ENCODE measurements around the gene BCAR1.
"Not testable (repeated sequence)": the region's sequence is repeated elsewhere in the genome, so short reads cannot be mapped to it uniquely, and the experiment has no call there.

The BCAR1 gene

DNA sequence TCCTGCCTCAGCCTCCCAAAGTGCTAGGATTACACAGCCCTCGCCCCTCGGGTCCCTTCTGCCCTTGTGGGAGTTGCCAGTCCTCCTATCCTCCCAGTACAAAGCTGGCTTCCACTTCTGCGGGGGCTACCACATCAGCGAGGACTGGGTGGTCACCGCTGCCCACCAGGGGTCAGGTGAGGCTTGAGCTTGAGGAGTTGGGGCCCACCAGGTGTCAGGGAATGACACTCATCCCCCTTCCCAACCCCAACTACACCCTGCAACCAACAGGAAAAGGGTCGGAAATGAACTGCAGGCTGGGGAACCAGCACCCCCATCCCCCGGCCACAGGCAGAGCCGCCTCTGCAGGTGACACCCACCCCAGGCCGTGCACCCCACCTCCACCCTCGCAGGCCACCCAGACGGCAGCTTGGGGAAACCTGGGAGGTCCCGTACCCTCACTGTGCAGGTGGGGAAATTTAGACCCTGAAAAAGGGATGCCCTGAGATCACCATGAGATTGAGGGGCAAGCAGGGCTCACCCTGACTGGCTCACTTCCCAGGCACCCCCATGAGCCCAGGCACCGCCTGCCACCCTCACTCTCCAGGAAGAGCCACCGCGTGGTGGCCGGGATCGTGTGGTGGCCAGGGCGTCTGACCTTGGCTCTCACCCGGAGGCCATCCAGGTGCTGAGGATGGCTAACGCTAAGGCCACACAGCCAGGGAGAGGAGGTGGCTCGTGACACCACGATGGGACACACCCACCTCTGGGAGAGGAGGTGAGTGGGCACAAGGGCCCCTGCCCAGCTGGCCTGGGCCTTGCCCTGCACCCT is 24.7 kb downstream of the BCAR1 start:
- DNase-seq, result no peak

DNA sequence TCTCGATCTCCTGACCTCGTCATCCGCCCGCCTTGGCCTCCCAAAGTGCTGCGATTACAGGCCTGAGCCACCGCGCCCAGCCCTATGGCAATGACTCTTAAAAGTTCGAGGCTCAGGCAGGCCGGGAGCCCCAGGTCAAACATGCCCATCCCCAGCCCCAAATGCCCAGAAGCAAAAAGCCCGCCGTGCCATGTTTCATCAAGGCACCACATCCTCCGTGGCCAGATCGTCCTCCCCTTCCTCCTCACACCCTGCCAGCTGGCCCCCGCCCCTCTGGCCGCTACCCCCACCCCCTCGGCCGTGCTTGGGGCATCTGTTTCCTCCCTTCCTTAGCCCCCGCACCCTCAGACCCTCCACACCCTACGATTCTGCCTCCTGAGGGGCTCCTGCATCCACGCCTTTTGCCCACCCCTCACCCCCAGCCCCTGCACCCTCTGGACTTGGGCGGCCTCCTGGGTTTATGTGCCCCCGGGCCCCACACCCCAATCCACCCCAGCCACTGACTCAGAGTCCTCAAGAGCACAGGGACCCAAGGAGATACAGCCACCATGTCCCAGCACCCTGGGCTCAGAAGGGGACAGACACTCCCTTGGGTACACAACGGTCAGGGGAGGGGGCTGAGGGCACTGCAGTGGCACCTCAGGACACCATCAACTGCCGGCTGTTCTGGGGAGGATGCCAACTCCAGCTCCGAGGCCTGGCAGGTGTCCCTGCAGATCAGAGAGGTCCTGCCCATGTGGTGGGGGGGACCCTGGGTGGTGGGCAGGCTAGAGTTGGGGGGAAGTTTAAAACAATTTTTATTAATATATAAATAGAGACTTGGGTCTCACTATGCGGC is 25.5 kb downstream of the BCAR1 start:
- DNase-seq, result no peak

DNA sequence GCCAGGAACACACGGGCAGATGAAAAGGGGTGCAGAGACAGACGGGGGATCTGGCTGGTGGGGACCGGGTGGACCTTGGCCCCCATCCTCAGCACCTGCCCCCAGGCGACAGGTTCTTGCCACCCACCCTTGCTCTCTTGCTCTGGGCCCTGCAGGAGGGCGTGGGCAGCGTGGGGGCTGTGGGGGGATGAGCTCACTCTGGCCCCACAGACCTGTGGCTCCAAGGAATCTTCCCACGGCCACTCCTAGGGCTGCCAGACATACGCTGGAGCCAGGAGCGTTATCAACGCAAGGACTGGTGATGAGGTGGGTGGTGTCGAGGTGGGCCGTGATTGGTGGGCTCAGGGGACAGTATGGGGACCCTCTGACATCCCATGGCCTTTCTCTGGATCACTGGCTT is 26.3 kb downstream of the BCAR1 start:
- DNase-seq, result no peak

DNA sequence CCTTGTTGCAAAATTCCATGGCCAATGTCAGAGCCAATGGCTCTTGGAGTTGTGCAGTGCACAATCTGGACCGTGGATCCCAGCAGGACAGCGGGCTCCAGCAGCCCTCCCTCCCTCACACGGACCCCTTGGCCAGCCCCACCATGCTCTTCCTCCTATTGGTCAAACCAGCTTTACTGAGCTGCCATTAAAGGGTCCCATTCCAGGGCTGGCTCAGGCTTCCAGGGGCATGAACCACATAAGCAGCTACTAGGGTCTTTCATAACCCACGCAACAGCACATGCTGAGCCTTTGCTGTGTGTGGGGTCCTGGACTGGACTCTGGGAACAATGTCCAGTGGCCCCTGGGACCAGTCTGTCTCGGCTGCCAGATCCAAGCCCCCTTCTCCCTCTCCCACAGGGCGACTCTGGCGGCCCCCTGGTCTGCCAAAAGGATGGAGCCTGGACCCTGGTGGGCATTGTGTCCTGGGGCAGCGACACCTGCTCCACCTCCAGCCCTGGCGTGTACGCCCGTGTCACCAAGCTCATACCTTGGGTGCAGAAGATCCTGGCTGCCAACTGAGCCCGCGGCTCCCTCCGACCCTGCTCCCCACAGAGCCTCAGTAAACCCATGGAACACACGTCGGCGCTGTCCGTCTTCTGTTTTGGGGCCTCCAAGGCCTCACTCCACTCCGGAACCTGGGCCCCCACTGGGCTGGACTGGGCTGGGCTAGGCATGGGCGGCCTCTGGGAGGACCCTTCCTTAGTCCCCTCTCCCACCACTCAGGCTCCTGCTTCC is 26.9 kb downstream of the BCAR1 start:
- no peak for DNase-seq

DNA sequence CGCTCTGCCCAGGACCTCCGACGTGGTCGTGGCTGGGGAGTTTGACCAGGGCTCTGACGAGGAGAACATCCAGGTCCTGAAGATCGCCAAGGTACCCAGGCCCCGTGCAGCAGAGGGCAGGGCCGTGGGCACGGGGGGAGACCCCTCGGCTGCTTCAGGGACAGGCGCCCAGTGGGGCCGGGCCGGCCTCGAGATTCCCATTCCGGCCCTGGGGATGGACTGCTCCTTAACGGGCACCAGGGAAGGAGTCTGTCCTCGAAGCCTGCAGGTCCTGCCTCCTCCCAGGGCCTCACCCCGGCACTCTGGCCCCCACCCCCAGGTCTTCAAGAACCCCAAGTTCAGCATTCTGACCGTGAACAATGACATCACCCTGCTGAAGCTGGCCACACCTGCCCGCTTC is 28.3 kb downstream of the BCAR1 start:
- DNase-seq, result not testable (repeated sequence)

DNA sequence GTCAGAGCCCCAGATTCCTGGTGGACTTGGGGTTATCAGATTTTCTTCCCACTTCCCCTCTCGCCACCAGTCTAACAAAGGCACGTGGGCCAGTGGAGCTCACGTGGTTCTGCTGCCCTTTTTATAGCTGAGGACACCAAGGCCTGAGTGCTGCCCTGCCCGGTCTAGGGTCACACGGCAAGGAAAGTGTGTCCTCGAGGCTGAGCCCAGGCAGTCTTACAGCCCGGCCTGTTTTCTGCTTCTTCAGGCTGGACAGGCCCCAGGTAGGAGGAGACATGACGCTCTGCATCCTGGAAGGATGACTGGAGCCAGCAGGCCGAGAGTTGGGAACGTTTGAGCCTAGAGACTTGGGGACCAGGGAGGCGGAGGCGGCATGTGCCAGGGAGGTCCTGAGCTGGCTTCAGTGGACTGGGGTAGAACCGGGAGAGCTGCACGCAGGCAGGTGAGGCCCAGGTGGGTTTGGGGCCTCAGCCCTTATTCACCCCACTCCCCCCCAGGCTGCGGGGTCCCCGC is 29.1 kb downstream of the BCAR1 start:
- peak in 1 of 51 donors; percentile 16 for DNase-seq

DNA sequence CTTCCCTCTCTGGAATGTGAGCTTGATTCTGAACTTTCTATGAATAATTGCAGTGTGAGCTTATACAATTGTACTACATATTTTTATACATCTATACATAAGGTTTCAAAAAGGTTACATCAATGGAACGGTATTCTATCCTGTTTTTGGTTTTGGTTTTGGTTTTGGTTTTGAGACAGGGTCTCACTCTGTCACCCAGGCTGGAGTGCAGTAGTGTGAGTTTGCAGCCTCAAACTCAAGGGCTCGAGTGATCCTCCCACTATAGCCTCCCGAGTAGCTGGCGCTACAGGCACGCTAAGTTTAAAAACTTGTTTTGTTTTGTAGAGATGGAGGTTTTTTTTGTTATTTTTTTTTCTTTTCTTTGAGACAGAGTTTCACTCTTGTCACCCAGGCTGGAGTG is 31.6 kb downstream of the BCAR1 start:
- no peak for DNase-seq

DNA sequence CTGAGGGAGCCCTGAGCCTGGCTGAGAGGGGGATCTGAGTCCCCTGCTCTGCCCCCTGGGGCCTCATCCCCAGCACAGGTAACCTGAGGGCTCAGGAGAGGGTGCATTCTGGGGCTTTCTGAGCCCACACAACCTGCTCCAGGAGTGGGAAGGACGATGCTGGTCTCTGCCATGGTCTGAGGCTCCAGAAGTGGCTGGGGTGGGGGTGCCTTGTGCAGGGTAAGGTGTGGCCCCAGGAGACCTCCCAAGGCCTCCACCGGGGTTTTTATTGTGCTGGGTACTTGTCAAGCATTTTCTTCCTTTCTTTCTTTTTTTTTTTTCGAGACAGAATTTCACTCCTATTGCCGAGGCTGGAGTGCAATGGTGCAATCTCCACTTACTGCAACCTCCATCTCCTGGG is 32.3 kb downstream of the BCAR1 start:
- DNase-seq, result no peak

DNA sequence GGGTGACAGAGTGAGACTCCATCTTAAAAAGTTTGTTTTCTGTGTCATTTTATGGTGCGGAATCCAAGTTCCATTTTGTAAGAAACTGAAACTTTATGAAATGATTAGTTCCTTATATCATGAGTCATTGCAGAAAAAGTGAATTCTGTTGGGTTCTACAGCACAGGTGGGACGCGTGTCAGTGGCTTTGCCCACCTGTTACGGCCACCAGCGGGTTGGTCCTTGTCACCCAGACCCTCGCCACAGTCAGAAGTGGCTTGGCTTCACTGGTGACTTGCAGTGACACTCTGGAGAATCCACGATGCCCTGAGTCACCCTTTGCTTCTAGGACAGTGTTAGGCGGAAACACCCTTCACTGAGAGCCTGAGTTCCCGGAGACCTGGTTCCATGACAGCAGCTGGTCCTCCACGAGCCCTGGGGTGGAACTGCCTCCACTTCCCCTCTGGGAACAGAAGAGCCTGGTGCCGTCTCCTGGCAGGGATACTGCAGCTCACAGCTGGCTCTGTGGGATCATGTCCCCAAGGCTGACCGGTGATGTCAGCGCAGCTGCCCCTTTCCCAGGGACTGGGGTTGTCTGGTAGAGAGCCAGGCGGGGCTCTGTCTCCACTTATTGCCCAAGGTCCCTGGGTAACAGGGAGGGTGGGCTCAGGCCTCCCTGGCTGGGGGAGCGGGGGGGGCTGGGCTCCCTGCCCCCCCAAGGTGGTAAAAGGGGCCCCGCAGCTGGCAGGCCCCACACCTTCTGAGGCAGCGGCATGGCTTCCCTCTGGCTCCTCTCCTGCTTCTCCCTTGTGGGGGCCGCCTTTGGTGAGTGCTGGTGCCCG is 33.0 kb downstream of the BCAR1 start, which contains the start of gene CTRB1:
CTRB1 (plus strand) TSS at position 733 of the 821 bp plus-strand sequence; CDS start at position 753, 20 bp downstream.
- peak in 27 of 51 donors; percentile 8 to 78 (median 35) for DNase-seq

DNA sequence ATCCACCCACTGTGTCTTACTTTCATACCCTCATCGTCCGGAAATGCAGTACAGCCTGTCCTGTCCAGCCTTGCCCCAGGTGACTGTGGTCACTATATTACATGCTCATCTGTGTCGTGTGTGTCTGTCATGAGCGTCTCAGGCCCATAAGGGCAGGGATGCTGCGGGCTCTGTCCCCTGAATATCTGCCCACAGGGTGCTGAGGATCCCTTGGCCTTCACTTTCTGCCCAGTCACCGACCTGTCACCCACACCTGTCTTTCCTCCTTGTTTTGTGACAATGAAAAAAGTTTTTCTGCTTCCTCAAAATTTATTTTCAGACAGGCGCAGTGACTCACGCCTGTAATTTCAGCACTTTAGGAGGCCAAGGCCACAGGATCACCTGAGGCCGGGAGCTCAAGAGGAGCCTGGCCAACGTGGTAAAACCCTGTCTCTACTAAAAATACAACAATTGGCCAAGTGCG is 34.0 kb downstream of the BCAR1 start:
- DNase-seq, result no peak

DNA sequence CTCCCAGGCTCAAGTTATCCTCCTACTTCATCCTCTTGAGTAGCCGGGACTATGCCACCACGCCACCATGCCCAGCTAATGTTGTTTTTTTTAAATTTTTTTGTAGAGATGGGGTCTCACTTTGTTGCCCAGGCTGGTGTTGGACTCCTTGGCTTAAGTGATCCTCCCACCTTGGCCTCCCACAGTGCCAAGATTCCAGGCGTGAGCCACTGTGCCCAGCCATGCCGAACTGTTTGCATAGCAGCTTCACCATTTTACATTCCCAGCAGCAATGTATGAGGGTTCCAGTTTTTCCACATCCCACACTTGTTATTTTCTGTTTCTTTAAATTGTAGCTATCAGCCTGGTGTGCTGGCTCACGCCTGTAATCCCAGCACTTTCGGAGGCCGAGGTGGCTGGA is 34.8 kb downstream of the BCAR1 start:
- DNase-seq, result no peak

DNA sequence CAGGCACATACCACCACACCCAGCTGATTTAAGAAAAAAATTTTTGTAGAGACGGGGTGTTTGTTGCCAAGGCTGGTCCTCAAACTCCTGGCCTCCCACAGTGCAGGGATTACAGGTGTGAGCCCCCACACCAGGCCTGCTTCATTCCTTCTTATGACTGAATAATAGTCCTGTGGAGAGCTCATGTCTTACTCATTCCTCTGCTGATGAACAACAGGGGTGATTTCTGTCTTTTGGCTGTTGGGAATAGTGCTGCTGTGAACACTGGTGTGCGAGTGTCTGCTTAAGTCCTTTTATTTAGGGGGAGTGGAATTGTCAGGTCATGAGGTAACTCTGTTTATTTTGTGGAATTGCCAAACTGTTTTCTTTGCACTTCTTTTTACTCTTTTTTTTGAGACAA is 35.3 kb downstream of the BCAR1 start:
- no peak for DNase-seq

DNA sequence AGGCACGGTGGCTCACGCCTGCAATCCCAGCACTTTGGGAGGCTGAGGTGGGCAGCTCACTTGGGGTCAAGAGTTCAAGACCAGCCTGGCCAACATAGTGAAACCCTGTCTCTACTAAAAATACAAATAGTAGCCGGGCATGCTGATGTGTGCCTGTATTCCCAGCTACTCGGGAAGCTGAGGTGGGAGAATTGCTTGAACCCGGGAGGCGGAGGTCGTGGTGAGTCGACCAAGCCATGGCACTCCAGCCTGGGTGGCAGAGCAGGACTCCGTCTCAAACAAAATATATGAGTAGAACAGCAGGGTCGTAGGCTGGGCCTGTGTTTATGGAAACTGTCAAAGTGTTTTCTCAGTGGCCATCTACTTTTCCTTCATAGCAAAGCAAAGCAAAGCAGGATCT is 40.1 kb downstream of the BCAR1 start:
- not testable (repeated sequence) for DNase-seq

DNA sequence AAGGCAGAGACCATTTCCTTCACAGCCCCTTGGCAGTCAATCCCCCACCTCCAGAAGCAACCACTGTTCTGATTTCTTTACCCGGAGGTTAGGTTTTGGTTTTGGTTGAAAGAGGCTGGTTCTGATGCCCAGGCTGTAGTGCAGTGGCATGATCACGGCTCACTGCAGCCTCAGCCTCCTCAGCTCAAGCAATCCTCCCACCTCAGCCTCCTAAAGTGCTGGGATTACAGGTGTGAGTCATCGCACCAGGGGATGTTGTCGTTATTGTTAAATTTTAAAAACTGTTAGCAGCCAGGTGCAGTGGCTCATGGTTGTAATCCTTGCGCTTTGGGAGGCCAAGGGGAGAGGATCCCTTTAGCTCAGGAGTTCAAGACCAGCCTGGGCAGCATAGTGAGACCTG is 41.5 kb downstream of the BCAR1 start:
- no peak for DNase-seq

DNA sequence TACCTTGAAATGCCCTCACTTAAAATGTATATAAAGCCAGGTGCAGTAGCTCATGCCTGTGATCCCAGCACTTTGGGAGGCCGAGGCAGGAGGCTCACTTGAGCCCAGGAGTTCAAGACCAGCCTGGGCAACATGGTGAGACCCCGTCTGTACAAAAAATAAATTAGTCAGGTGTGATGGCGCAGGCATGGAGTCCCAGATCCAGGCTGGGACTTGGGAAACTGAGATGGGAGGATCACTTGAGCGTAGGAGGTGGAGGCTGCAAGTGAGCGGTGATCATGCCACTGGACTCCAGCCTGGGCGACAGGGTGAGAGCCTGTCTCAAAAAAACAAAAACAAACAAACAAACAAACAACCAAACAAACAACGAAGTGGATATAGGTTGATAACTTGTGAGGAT is 41.9 kb downstream of the BCAR1 start:
- DNase-seq, result not testable (repeated sequence)

DNA sequence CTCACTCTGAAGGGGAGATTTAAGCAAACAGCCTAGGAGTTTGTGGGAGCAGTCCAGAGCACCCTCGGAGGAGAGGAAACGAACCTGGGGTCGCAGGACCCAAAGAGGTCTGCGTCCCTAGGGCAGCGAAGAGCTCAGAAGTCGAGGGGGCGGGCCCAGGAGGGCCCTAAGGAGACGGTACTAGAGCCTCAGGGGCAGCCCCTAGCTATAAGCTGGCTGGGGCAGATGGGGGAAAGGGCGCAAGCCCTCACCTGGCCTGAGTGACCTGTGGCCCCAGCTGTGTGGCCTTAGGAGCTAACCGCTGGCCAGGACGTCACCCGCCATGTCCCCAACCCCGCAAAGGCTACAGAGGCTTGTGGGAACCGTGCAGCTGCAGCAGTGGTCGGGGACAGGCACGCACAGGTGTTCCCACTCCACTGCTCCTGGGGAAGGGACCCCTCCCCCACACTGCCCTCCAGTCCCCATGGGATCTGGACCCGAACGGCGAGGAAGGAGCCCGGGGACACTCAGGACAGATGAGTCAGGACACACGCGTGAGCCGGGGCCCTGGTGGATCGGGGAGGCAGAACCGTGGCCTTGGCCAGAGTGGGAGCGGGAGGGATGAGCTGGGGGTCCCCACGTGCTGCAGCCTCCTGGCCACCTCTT is 42.4 kb downstream of the BCAR1 start:
- DNase-seq, result no peak

DNA sequence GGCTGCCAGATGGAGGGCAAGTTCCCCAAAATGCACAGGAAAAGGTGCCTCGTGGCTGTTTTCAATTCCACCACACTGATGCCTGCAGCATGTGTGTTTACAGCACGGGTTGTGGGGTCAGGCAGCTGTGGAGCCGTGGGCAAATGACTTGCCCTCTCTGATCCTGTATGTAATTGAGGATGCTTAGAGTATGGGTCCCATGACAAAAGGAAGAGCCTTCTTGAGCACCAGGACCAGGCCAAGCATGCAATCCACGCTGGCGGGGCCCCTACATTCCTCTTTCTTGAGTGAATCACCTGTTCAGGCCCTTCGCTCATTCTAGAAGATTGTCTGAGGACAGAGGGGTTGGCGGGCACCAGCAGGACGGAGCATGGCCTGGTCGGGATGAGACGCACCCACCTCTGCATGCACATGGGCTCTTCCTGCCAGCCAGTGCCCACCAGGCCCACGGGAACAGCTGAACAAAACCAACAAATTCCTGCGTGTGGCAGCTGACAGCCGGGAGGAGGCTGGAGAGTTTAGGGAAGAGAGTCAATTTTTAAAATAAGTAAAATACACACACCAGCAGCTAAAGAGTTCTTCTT is 43.1 kb downstream of the BCAR1 start:
- no peak for DNase-seq

DNA sequence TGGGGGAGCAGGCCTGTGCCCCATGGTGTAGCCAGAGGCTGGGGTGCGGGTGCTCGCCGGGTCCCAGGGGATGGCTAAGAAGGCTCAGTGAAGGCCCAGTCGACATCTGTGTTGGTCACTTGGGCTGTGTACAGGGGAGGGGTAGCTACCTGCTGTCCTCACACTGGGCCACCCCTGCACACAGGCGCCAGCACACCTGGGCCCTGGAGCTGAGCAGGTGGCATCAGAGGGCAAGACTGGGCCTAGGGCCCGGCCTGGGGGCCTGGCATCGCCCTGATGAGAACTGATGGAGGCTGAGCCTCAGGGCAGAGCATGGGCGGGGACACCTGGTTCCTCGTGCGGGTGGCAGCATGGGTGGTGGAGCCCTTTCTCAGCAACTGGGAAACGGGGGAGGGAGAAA is 43.6 kb downstream of the BCAR1 start:
- no peak for DNase-seq

DNA sequence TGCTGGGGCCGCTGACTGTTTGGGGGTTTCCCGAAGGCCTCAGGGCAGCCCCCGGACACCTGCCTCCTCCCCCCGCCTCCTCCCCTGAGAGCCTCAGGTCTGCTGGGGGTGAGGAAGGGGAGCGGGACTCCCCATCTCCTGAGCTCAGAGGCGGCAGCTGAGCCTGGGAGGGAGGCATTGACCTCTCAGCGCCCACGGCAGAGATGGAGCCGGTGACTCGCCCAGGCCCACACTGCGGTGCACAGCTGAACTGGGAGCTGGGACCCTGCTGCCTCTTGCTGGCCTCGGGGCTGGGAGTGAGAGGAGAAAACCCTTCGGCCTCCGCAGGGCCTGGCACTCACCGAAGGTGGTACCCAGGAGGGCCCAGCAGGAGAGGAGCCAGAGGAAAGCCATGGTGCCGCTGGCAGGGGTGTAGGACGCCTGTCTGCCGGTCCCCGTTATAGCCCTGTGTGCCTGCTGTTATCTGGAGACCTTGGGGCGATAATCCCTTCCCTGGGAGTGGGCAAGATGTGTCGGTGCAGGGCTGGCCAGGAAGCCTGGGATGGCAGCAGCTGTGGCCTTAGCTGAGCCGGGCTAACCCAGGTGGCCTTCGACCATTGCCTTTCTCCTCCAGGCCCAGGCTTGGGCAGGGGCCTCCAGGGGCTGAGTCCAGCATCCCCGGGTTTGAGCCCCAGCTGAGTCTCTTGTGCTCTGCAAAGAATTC is 44.5 kb downstream of the BCAR1 start, which contains the start of gene CTRB2:
CTRB2 (minus strand) TSS at position 413 of the 703 bp plus-strand sequence; CDS start at position 393, 20 bp downstream.
- DNase-seq, result no peak
